ENCODE data around the gene STMP1. TPM values are rescaled to one million over a fixed set of nuclear protein-coding genes. Genes with fewer than 3 reads are reported as not detected.

Gene STMP1
- total and polyA plus RNA-seq, 11 donors = 14.7 to 34.7 (median 29.2) TPM

GRCh38 chr7:135659159-135659846 lies 3.0 kb upstream of the STMP1 start:
- Histone ChIP-seq H3K4me3 (no peak overlapping the region), H3K27ac (no peak overlapping the region), H3K36me3 (no peaks in the 10 kb centered on the region), H3K27me3 (no peaks in the 10 kb centered on the region), H3K4me1 (peaks cover 0 to 28% (median 12%) of the 10 kb centered on the region in 12 donors), H3K9me3 (no peaks in the 10 kb centered on the region)
- WGBS, 4 donors = 71 to 79% (median 74%) methylated on average over 9 of the region's 9 CpGs
- intact Hi-C loops (cut with DNase I) = no loop called here
- ATAC-seq = no peak
- TF ChIP-seq POLR2A (IDR thresholded peaks at IDR 0.05) = no peak
- no peak for DNase-seq

GRCh38 chr7:135661311-135662122 lies 797 bp upstream of the STMP1 start:
- TF ChIP-seq POLR2A (IDR thresholded peaks at IDR 0.05) = no peak
- TF ChIP-seq CTCF (IDR thresholded peaks at IDR 0.05) = no peak
- ATAC-seq = peak in 1 of 4 donors; percentile 2
- Histone ChIP-seq H3K9me3 (no peaks in the 10 kb centered on the region), H3K36me3 (peaks cover 0 to 3% (median 0%) of the 10 kb centered on the region in 9 donors), H3K4me1 (peaks cover 0 to 47% (median 19%) of the 10 kb centered on the region in 12 donors), H3K27ac (peak overlapping the region; percentile 69 to 97 (median 94)), H3K27me3 (no peaks in the 10 kb centered on the region), H3K4me3 (peak overlapping the region; percentile 72 to 95 (median 86))
- WGBS, 4 donors = 74 to 82% (median 76%) methylated on average over 14 of the region's 14 CpGs
- DNase-seq = no peak
- intact Hi-C loops (cut with DNase I) = loop anchor here in 8 of 10 donors (1.0 to 10.0 kb wide), 8 partner anchors 133 to 351 kb away; partner anchors contain the start of gene MTPN (in 4 of the 8)

- Histone ChIP-seq H3K36me3 (peaks cover 0 to 5% (median 0%) of the 10 kb centered on the region in 9 donors), H3K27me3 (no peaks in the 10 kb centered on the region), H3K4me1 (peaks cover 0 to 53% (median 20%) of the 10 kb centered on the region in 12 donors), H3K9me3 (no peaks in the 10 kb centered on the region), H3K27ac (peak overlapping the region; percentile 69 to 97 (median 94)), H3K4me3 (peak overlapping the region; percentile 72 to 95 (median 86))
- DNase-seq = no peak
- 11 to 14% (median 13%) methylated on average over 15 to 17 of the region's 17 CpGs for WGBS, 4 donors
- intact Hi-C loops (cut with DNase I) = loop anchor here in 8 of 10 donors (1.0 to 10.0 kb wide), 8 partner anchors 133 to 350 kb away; partner anchors contain the start of gene MTPN (in 4 of the 8)
- ATAC-seq = no peak
- no peak for TF ChIP-seq POLR2A (IDR thresholded peaks at IDR 0.05)
- TF ChIP-seq CTCF (IDR thresholded peaks at IDR 0.05) = peak in 4 of 12 donors; percentile 78 to 91 (median 84)
Observed at GRCh38 chr7:135662123-135662372, 266 bp upstream of the STMP1 start.

- intact Hi-C loops (cut with DNase I) = loop anchor here in 8 of 10 donors (5.0 to 10.0 kb wide), 7 partner anchors 131 to 348 kb away; partner anchors contain the start of gene MTPN (in 3 of the 8)
- H3K4me3 ChIP-seq = peak overlapping the region in 6 of 12 donors; percentile 22 to 95 (median 86)
- DNase-seq (no peak), ATAC-seq (no peak)
- TF ChIP-seq POLR2A (IDR thresholded peaks at IDR 0.05) = no peak
- H3K36me3 ChIP-seq = peaks cover 0 to 5% (median 0%) of the 10 kb centered on the region in 9 donors
- peak overlapping the region in 6 of 12 donors; percentile 92 to 97 (median 96) for H3K27ac ChIP-seq
- no peaks in the 10 kb centered on the region for H3K27me3 ChIP-seq
- 61 to 76% (median 70%) methylated on average over 3 of the region's 3 CpGs for WGBS, 4 donors
- no peaks in the 10 kb centered on the region for H3K9me3 ChIP-seq
- H3K4me1 ChIP-seq = peaks cover 0 to 56% (median 24%) of the 10 kb centered on the region in 12 donors
Observed at GRCh38 chr7:135664046-135664589, 1.8 kb downstream of the STMP1 start.
